Spleen (tissue), 7 donors: ENCODE measurements around the gene PTPRT.

Source experiments
- POLR2A ChIP-seq, 3 donors: fragments of 450-650 bp; IDR thresholded peaks; one replicate each; pipeline ENCODE4 v1.5.1; 2017; ENCODE audit warnings: antibody characterized with exemption in 3 of 3, mild to moderate bottlenecking in 1 of 3
- TF ChIP-seq, protein P1 (sequence below), 11 experiments: fragments of 200-600 bp in 7 of 11; fragments of 450-650 bp in 4 of 11; sonication (generic) in 4 of 11; IDR thresholded peaks in 8 of 11; conservative IDR thresholded peaks in 3 of 11; 1 replicate in 7 of 11; 2 replicates in 4 of 11; pipeline versions ENCODE4 v1.4.0 to v1.8.0; 2016 to 2021; ENCODE audit warnings: antibody characterized with exemption in 11 of 11, inconsistent platforms in 4 of 11, mild to moderate bottlenecking in 1 of 11
- donor health status: DM: no; HTN: no; CAD: no; lungs with moderate emphysema.
- donor health status: DM: no; HTN: no; CAD: no.
- donor health status: DM: no; HTN: no; CAD: no.

DNA sequence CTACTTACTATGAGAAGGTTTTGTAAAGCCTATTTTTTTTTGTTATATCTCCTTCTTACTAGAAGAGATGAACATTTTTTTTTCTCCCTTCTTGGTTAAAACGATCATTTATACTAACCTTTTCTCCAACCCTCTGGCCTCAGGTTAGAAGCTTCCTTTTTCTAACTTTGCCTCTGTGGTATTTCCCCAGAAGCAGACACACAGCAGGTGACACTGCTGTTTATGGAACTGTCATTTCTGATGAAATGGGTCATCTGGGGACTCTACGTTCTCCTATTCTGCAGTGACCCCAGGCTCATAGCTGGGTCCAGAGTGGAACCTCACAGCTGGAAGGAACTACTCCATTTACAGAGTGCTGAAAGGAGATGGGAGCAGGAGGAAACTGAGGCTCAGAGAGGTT is 825.3 kb downstream of the PTPRT start:
- TF ChIP-seq, protein P1, sequence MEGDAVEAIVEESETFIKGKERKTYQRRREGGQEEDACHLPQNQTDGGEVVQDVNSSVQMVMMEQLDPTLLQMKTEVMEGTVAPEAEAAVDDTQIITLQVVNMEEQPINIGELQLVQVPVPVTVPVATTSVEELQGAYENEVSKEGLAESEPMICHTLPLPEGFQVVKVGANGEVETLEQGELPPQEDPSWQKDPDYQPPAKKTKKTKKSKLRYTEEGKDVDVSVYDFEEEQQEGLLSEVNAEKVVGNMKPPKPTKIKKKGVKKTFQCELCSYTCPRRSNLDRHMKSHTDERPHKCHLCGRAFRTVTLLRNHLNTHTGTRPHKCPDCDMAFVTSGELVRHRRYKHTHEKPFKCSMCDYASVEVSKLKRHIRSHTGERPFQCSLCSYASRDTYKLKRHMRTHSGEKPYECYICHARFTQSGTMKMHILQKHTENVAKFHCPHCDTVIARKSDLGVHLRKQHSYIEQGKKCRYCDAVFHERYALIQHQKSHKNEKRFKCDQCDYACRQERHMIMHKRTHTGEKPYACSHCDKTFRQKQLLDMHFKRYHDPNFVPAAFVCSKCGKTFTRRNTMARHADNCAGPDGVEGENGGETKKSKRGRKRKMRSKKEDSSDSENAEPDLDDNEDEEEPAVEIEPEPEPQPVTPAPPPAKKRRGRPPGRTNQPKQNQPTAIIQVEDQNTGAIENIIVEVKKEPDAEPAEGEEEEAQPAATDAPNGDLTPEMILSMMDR (IDR thresholded peaks at IDR 0.05 in 8 of 11, conservative IDR thresholded peaks at IDR 0.05 in 3 of 11) = no peak
- no peak for TF ChIP-seq POLR2A (IDR thresholded peaks at IDR 0.05)
